Measurements from ENCODE around the gene LRRC9. TPM values are rescaled to one million over a fixed set of nuclear protein-coding genes. Genes with fewer than 3 reads are reported as not detected.
"Not testable (repeated sequence)": the region's sequence is repeated elsewhere in the genome, so short reads cannot be mapped to it uniquely, and the experiment has no call there.

The LRRC9 gene
- total RNA-seq, 1 donor from 2014 or later, result 1.7 TPM

- no peaks in the 10 kb centered on the region for H3K9me3 Mint-ChIP-seq
- DNase-seq (ENCODE audit: extremely low spot score, unreplicated experiment), result no peak
- no peaks in the 10 kb centered on the region for H3K4me1 Mint-ChIP-seq (ENCODE audit: unreplicated experiment)
- no peak overlapping the region for H3K27ac Mint-ChIP-seq
- H3K36me3 Mint-ChIP-seq, result no peaks in the 10 kb centered on the region
- no peak overlapping the region for H3K4me3 Mint-ChIP-seq
- TF ChIP-seq CTCF (conservative IDR thresholded peaks at IDR 0.05), result no peak
- no peaks in the 10 kb centered on the region for H3K27me3 Mint-ChIP-seq
Observed at GRCh38 chr14:60025571-60025970, 105.6 kb downstream of the LRRC9 start.

- Mint-ChIP-seq H3K27ac (no peak overlapping the region), H3K9me3 (no peaks in the 10 kb centered on the region), H3K4me1 (ENCODE audit: unreplicated experiment) (no peaks in the 10 kb centered on the region), H3K4me3 (no peak overlapping the region), H3K27me3 (peaks cover 4% of the 10 kb centered on the region), H3K36me3 (no peaks in the 10 kb centered on the region)
- no peak for DNase-seq (ENCODE audit: extremely low spot score, unreplicated experiment)
- TF ChIP-seq CTCF (conservative IDR thresholded peaks at IDR 0.05), result no peak
Observed at GRCh38 chr14:60035177-60035576, 115.2 kb downstream of the LRRC9 start.

DNA sequence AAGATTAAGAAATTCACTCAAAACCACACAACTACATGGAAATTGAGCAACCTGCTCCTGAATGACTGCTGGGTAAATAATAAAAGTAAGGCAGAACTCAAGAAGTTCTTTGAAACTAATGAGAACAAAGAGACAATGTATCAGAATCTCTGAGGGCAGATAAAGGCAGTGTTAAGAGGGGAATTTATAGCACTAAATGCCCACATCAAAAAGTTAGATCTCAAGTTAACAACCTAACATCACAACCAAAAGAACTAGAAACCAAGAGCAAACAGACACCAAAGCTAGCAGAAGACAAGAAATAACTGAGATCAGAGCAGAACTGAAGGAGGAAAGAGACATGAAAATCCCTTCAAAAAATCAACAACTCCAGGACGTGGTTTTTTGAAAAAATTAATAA is 128.0 kb downstream of the LRRC9 start:
- H3K36me3 Mint-ChIP-seq; DNase-seq (ENCODE audit: extremely low spot score, unreplicated experiment); H3K4me1 Mint-ChIP-seq (ENCODE audit: unreplicated experiment); H3K4me3 Mint-ChIP-seq; H3K9me3 Mint-ChIP-seq; H3K27ac Mint-ChIP-seq; H3K27me3 Mint-ChIP-seq: not testable (repeated sequence)

- Mint-ChIP-seq H3K27ac (no peak overlapping the region), H3K36me3 (no peaks in the 10 kb centered on the region), H3K4me3 (no peak overlapping the region), H3K27me3 (peaks cover 3% of the 10 kb centered on the region), H3K4me1 (ENCODE audit: unreplicated experiment) (no peaks in the 10 kb centered on the region), H3K9me3 (no peaks in the 10 kb centered on the region)
- TF ChIP-seq CTCF (conservative IDR thresholded peaks at IDR 0.05), result no peak
- no peak for DNase-seq (ENCODE audit: extremely low spot score, unreplicated experiment)
Observed at GRCh38 chr14:60051721-60052221, 131.8 kb downstream of the LRRC9 start.

GRCh38 chr14:60058087-60058486 is 138.1 kb downstream of the LRRC9 start:
- no peak for DNase-seq (ENCODE audit: extremely low spot score, unreplicated experiment)
- Mint-ChIP-seq H3K4me1 (ENCODE audit: unreplicated experiment) (no peaks in the 10 kb centered on the region), H3K27ac (no peak overlapping the region), H3K4me3 (no peak overlapping the region), H3K9me3 (no peaks in the 10 kb centered on the region), H3K36me3 (no peaks in the 10 kb centered on the region), H3K27me3 (no peaks in the 10 kb centered on the region)
- TF ChIP-seq CTCF (conservative IDR thresholded peaks at IDR 0.05), result no peak

DNA sequence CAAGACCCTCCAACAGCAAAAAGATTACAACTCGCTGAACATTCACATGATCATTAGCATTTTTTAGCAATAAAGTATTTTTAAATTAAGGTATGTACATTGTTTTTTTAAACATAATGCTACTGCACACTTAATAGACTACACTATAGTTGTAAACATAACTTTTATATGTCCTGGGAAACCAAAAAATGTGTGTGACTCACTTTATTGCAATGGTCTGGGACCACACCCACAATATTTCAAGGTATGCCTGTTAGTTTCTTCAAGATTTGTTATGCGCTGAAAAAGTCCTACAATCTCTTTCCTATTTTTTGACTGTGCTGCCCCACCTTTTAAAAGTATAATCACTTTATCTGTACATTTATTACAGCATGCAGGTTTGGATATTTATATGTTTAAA is 141.4 kb downstream of the LRRC9 start:
- Mint-ChIP-seq H3K4me1 (ENCODE audit: unreplicated experiment) (no peaks in the 10 kb centered on the region), H3K27ac (no peak overlapping the region), H3K9me3 (no peaks in the 10 kb centered on the region), H3K4me3 (no peak overlapping the region), H3K27me3 (no peaks in the 10 kb centered on the region), H3K36me3 (no peaks in the 10 kb centered on the region)
- DNase-seq (ENCODE audit: extremely low spot score, unreplicated experiment), result no peak
- no peak for TF ChIP-seq CTCF (conservative IDR thresholded peaks at IDR 0.05)

Data from type B pancreatic cell (in vitro differentiated cells).